Inflammatory macrophage (primary cell): ENCODE measurements around the gene ADCY6.

Experiments used
- DNase-seq, 2 donors: peaks; one replicate each; pipeline ENCODE4 v3.0.0-alpha.2; 2020 to 2022
- total RNA-seq, 18 experiments: gene quantifications; one replicate each; lab custom pipeline; 2026; ENCODE audit warnings: mixed read lengths in 6 of 18, inconsistent platforms in 2 of 18; lab: John Stamatoyannopoulos, UW

Gene ADCY6
- 0.05 to 2.9 (median 0.61) reads per million in 18 experiments for total RNA-seq

GRCh38 chr12:48788854-48789775 is at the start of gene ADCY6:
Gene ADCY6, minus strand, starts transcription at chr12:48789089. Its CDS starts 5,655 bp downstream, at chr12:48783434.
- DNase-seq, result peak in 1 of 2 donors; percentile 21

GRCh38 chr12:48838048-48838447 is 49.2 kb upstream of the ADCY6 start:
- DNase-seq, result no peak

- DNase-seq, result no peak
These were observed 43.6 kb upstream of the ADCY6 start for GRCh38 chr12:48832321-48833060.

GRCh38 chr12:48831257-48831656 is 42.4 kb upstream of the ADCY6 start:
- no peak for DNase-seq

GRCh38 chr12:48828841-48829575 is 40.1 kb upstream of the ADCY6 start:
- no peak for DNase-seq

GRCh38 chr12:48828293-48828692 is 39.4 kb upstream of the ADCY6 start:
- DNase-seq, result no peak

GRCh38 chr12:48827513-48828096 is 38.7 kb upstream of the ADCY6 start:
- no peak for DNase-seq

GRCh38 chr12:48827026-48827425 is 38.1 kb upstream of the ADCY6 start:
- no peak for DNase-seq

GRCh38 chr12:48826209-48826855 is 37.4 kb upstream of the ADCY6 start:
- DNase-seq, result no peak

GRCh38 chr12:48824905-48825304 is 36.0 kb upstream of the ADCY6 start:
- DNase-seq, result no peak

GRCh38 chr12:48824112-48824511 is 35.2 kb upstream of the ADCY6 start:
- DNase-seq, result no peak

GRCh38 chr12:48823281-48823680 is 34.4 kb upstream of the ADCY6 start:
- no peak for DNase-seq

GRCh38 chr12:48822711-48823110 is 33.8 kb upstream of the ADCY6 start:
- no peak for DNase-seq

GRCh38 chr12:48822139-48822538 is 33.2 kb upstream of the ADCY6 start:
- DNase-seq, result no peak

GRCh38 chr12:48819986-48820725 is 31.3 kb upstream of the ADCY6 start:
- DNase-seq, result peak; percentile 17 to 51

- DNase-seq, result no peak
These were observed 30.1 kb upstream of the ADCY6 start for GRCh38 chr12:48818831-48819590.

GRCh38 chr12:48817873-48818830 is 29.3 kb upstream of the ADCY6 start, which contains the start of gene CACNB3:
Gene CACNB3, plus strand, starts transcription at chr12:48818496. Its CDS starts 434 bp downstream, at chr12:48818930.
- peak; percentile 4 to 27 for DNase-seq

- DNase-seq, result no peak
These were observed 27.4 kb upstream of the ADCY6 start for GRCh38 chr12:48816143-48816854.
